GM19043 (cell line): Measurements from ENCODE around the gene CCDC92.

Experiments used
- ATAC-seq: cut with Tn5 transposase; IDR thresholded peaks from one replicate; pipeline ENCODE4 v1.9.1; 2021; ENCODE audit warnings: low read depth; ENCODE audit not compliant: unreplicated experiment

The CCDC92 gene

GRCh38 chr12:123938679-123939480 lies 33.8 kb downstream of the CCDC92 start:
- ATAC-seq: no peak

DNA sequence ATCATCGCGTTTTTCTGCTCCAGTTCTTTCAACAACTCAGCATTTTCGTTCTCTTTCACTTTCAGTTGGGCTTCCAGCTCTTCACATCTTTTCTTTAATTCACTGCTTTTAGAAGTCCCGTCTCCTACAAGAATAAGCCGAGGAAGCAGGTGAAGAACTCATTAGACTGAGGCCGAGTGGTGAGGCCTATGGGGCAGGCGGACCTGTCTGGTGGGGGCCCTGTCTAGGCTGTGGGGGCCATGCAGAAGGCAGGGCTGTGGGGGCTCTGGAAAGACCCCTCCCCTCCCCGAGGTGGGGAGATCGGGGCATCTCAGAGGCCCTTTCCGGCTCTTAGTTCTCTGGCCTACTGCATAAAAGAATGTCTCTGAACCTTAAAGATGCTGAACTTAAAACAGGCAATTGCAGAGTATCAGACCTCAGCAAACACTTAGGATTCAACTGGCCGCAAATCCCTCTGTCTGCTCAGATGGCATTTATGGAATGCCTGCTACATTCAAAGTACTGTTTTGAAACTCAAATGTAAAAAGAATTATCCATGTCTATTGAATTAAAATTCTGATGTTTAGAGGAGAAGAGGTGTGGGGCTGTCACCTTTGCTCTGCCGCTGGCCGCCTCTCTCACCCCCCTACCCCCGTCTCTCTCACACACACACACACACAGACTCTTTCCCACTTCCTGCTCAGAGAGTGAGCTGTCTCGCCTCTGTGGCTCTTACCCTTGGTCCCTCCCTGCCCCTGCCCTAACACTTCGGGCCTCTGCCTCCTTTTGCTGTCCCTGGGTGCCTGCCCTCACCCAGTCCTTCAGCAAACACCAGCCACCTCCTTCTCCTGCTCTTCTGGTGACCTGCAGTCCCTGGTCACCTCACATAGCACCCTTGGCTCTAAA lies 34.7 kb downstream of the CCDC92 start:
- no peak for ATAC-seq

- no peak for ATAC-seq
Observed at GRCh38 chr12:123936956-123937706, 35.5 kb downstream of the CCDC92 start.

DNA sequence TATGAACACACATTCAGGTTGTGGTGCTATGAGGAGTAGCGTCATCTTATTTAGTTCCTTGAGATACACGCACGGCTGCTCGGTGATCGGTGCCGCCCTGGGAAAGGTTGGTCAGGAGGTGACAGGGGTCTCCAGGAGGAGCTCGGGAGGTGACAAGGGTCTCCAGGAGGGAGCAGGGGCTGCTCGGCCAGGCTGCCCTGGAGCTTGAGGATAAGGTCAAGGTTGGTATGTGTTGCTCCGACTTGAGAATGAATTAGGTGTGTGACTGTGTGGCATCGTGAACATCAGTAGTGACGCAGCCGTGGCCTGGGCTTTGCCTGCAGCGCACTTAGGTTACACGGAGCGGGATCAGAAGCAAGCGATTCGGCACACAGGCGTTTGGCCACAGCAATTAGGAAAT lies 36.2 kb downstream of the CCDC92 start:
- ATAC-seq: no peak

DNA sequence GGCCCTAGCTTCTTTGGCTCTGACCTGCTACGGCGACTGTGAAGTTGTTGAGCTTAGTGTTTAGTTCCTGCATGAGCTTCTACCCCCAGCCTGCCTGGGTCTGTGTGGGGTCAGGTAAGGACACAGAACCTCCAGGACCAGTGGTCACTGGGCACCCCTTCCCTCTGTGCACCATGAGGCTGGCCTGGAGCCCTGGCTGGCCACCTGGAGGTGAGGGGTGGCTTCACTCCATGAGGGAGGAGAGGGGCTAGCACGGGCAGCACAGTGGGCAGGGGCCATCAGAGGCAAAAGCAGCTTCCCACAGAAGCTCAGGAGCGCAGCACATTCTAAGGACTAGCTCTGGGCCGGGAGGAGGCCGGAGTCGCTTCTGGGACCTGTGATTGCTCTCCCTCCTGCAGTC lies 36.7 kb downstream of the CCDC92 start:
- no peak for ATAC-seq

- ATAC-seq: no peak
Observed at GRCh38 chr12:123934829-123935228, 37.8 kb downstream of the CCDC92 start.

DNA sequence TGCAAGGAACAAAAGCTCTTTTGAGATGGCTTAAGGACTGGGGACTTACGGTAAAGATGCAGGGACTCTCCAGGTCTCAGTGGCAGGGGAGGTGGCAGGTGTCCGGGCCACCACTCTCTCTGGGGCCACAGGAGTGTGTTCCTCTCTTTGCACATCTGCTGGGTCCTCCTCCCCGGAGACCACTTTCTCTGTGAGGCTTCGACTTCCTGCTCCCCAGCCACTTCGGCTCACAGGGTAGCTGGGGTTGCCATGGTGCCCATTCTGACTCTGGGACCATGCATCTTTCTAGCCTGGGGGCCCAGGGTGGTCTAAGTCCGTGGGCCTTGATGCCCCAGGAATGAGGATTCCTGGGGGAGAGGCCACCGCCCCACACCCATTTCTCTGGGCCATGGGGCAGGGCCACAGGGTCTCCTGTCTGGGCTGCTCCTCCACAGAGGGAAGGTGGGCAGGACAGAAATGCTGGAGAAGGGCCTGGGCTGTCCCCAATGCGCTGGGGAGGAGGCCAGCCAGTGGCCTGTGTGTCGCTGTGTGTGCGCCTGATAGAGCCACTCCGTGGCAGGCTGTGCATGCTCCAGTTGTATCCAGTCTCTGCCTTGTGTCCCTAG lies 38.5 kb downstream of the CCDC92 start:
- ATAC-seq: no peak

DNA sequence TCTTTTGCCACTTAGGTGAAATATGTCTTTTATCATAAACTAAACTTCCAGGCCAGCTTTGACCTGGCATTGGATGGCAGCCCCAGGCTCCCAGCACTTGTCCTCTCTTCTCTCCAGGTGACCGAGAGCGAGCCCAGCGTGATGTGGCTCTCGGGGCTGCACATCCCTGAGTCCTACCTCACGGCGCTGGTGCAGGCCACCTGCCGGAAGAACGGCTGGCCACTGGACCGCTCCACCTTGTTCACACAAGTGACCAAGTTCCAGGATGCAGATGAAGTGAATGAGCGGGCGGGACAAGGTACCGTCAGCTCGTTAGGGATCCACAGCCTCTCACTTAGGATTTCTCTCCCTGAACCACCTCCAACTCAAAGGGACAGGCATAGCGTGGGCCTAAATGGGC lies 39.4 kb downstream of the CCDC92 start:
- no peak for ATAC-seq

- no peak for ATAC-seq
Observed at GRCh38 chr12:123931686-123932321, 40.8 kb downstream of the CCDC92 start.

GRCh38 chr12:123929946-123930583 lies 42.6 kb downstream of the CCDC92 start:
- no peak for ATAC-seq

DNA sequence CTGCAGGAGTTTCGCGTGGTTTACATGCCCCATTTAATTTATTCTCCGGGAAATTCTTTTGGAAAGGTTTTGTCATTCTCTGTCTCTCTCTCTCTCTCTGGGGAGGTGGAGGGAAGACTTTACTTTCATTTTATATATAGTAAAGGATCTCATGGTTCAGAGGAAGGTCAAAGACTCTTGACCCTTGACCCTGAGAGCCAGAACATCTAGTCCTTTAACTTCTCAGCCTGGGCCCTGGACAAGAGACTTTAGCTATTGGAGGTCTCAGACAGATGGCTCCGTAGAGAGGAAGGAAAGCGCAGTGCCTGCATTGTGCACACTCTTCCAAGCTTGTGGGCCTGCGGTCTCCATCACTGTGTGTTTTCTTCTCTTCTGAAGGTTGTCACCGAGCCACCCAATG lies 43.7 kb downstream of the CCDC92 start:
- ATAC-seq: no peak

DNA sequence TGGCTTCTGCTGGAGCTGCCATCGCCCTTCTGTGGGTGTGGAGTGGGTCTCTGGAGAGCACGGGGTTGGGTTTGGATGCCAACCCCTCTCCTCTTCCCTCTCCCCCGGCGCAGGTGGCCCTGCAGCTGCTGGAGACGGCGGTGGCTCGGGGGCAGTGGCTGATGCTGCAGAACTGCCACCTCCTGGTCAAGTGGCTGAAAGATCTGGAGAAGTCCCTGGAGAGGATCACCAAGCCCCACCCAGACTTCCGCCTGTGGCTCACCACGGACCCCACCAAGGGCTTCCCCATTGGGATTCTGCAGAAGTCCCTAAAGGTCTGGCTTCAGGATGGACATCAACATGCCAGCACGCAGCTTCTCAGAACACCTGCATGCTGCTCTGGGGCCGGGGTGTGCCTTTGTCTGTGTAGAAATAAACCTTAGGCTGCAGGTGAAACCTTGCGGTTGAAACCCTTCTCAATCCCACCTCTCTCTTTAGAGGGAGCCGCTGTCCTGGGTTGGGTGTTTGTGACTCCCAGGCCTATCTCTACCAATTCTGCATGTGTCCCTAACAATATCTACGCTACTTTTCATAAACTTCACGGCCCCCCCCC lies 44.3 kb downstream of the CCDC92 start:
- no peak for ATAC-seq

- ATAC-seq: no peak
Observed at GRCh38 chr12:123924539-123924938, 48.1 kb downstream of the CCDC92 start.

DNA sequence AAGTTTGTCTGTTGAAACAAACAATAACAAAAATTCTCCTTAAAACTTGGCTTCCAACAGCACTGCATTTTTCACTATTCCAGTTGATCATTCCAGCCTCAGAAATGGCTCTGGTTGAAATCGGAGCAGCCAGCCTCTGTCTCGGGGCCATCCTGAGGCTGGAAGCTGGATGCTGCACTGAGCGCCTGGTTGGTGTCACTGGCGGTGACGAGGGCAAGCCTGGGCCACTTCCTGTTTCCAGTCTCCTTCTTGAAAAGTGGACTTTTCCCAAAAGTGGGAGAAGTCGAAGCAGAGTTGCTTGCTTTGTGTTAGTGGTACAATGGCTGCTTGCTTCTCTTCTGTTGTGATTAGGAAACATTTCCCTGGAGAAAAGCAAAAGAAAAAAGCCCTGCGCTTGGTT lies 48.7 kb downstream of the CCDC92 start:
- no peak for ATAC-seq

- ATAC-seq: no peak
Observed at GRCh38 chr12:123923038-123923437, 49.6 kb downstream of the CCDC92 start.

DNA sequence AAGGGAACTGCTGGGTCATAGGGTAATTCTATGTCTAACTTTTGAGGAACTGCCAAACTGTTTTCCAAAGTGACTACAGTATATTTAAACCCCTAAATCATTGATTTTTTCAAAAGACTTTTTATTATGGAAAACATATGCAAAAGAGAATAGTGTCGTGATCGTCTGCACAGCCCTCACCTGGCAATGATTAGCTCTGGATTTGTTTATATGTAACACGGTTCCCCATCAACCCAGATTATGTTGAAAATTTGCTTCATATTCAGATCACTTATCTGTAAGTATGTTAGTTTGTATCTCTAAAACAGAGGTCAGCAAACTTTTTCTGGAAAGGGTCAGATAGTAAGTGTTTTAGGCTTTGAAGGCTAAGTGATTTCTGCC lies 52.7 kb downstream of the CCDC92 start:
- ATAC-seq: no peak

GRCh38 chr12:123917337-123917850 lies 55.2 kb downstream of the CCDC92 start:
- no peak for ATAC-seq

- ATAC-seq: no peak
Observed at GRCh38 chr12:123916729-123917128, 55.9 kb downstream of the CCDC92 start.

DNA sequence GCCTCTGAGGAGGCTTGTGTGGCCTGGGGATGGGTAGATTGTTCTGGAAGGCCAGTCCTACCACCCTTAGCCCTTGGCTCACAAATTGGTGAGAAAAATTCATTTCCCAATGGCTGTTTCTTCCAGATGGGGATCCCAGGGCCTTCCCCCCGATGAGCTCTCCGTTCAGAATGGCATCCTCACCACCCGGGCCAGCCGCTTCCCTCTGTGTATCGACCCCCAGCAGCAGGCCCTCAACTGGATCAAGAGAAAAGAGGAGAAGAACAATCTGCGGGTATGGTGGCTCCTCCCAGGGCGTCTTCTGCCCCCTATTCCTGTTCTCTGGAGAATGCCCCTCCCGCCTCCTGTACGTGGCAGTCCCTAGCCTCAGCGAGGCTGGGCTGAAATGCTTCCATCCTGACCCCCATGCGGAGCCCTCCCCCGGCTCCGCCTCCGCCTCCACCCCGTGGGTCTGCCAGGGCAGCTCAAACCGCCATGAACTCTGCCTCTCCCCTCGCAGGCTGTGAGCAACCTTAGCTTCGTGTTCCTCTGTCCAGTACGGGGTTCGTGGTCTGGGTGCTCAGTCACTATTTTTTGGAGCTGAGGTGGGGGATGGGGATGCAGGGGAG lies 57.8 kb downstream of the CCDC92 start:
- no peak for ATAC-seq
